GM18511 (cell line): ENCODE data around the gene MAN1A1.
A peak's percentile ranks its signal among the peaks of the same experiment; 100 is the strongest.

Experiments
- ATAC-seq: cut with Tn5 transposase; IDR thresholded peaks from one replicate; pipeline ENCODE4 v1.9.1; 2021; ENCODE audit warnings: mild to moderate bottlenecking, moderate library complexity; ENCODE audit not compliant: unreplicated experiment

Gene MAN1A1

GRCh38 chr6:119205911-119206618 is 143.5 kb downstream of the MAN1A1 start:
- peak; percentile 92 for ATAC-seq

- ATAC-seq = no peak
Observed at GRCh38 chr6:119204719-119205118, 144.8 kb downstream of the MAN1A1 start.

- ATAC-seq = no peak
Observed at GRCh38 chr6:119201480-119201879, 148.1 kb downstream of the MAN1A1 start.

GRCh38 chr6:119200512-119201175 is 148.9 kb downstream of the MAN1A1 start:
- no peak for ATAC-seq

GRCh38 chr6:119197271-119197670 is 152.3 kb downstream of the MAN1A1 start:
- no peak for ATAC-seq

- no peak for ATAC-seq
Observed at GRCh38 chr6:119196715-119197114, 152.8 kb downstream of the MAN1A1 start.

GRCh38 chr6:119195848-119196247 is 153.7 kb downstream of the MAN1A1 start:
- no peak for ATAC-seq

GRCh38 chr6:119195204-119195603 is 154.4 kb downstream of the MAN1A1 start:
- no peak for ATAC-seq

- no peak for ATAC-seq
Observed at GRCh38 chr6:119193707-119194106, 155.9 kb downstream of the MAN1A1 start.

GRCh38 chr6:119192200-119192599 is 157.4 kb downstream of the MAN1A1 start:
- ATAC-seq = no peak

GRCh38 chr6:119190176-119190575 is 159.4 kb downstream of the MAN1A1 start:
- ATAC-seq = no peak

- ATAC-seq = no peak
Observed at GRCh38 chr6:119189498-119189897, 160.1 kb downstream of the MAN1A1 start.

GRCh38 chr6:119187596-119187995 is 162.0 kb downstream of the MAN1A1 start:
- ATAC-seq = no peak

GRCh38 chr6:119186490-119186889 is 163.1 kb downstream of the MAN1A1 start:
- no peak for ATAC-seq

GRCh38 chr6:119184008-119184648 is 165.4 kb downstream of the MAN1A1 start:
- ATAC-seq = no peak

- ATAC-seq = no peak
Observed at GRCh38 chr6:119183457-119183856, 166.1 kb downstream of the MAN1A1 start.

GRCh38 chr6:119182875-119183274 is 166.7 kb downstream of the MAN1A1 start:
- no peak for ATAC-seq

- no peak for ATAC-seq
Observed at GRCh38 chr6:119182216-119182803, 167.3 kb downstream of the MAN1A1 start.

- no peak for ATAC-seq
Observed at GRCh38 chr6:119181046-119181445, 168.5 kb downstream of the MAN1A1 start.

- no peak for ATAC-seq
Observed at GRCh38 chr6:119179842-119180241, 169.7 kb downstream of the MAN1A1 start.

GRCh38 chr6:119179062-119179461 is 170.5 kb downstream of the MAN1A1 start:
- ATAC-seq = no peak

GRCh38 chr6:119176445-119176844 is 173.1 kb downstream of the MAN1A1 start:
- ATAC-seq = no peak
